Activated CD4-positive, alpha-beta T cell treated with anti-CD3 and anti-CD28 coated beads, Interleukin-2, amount 10 ng/mL, durations not matched to agents 24 days and 14 days (primary cell): ENCODE data around the gene LRRC4C. TPM values are rescaled to one million over a fixed set of nuclear protein-coding genes. Genes with fewer than 3 reads are reported as not detected.

Experiments used
- DNase-seq: peaks from one replicate; pipeline ENCODE4 v3.0.0; 2022
- H3K27ac Mint-ChIP-seq: one replicate; pipeline ENCODE4 v1.8.0; 2022; ENCODE audit warnings: mild to moderate bottlenecking, mixed read lengths
- H3K27me3 Mint-ChIP-seq: one replicate; pipeline ENCODE4 v1.8.0; 2022; ENCODE audit warnings: mixed read lengths
- H3K36me3 Mint-ChIP-seq: one replicate; pipeline ENCODE4 v1.8.0; 2022; ENCODE audit warnings: low read depth, mild to moderate bottlenecking, mixed read lengths
- H3K4me1 Mint-ChIP-seq: one replicate; pipeline ENCODE4 v1.8.0; 2021; ENCODE audit warnings: mixed read lengths
- H3K4me3 Mint-ChIP-seq: one replicate; pipeline ENCODE4 v1.8.0; 2022; ENCODE audit warnings: mild to moderate bottlenecking, moderate library complexity, mixed read lengths
- H3K9me3 Mint-ChIP-seq: one replicate; pipeline ENCODE4 v1.8.0; 2021; ENCODE audit warnings: mixed read lengths
- intact Hi-C: fragments of 100-400 bp; cut with micrococcal nuclease; formaldehyde crosslinking; loops from one replicate; pipeline ENCODE4 v1.15.1; 2023
- total RNA-seq: library from RNA; stranded (reverse); gene quantifications from 2 replicates; pipeline ENCODE4 v1.2.3, GENCODE V29; 2022

The LRRC4C gene
- total RNA-seq, 1 donor from 2014 or later: not detected

DNA sequence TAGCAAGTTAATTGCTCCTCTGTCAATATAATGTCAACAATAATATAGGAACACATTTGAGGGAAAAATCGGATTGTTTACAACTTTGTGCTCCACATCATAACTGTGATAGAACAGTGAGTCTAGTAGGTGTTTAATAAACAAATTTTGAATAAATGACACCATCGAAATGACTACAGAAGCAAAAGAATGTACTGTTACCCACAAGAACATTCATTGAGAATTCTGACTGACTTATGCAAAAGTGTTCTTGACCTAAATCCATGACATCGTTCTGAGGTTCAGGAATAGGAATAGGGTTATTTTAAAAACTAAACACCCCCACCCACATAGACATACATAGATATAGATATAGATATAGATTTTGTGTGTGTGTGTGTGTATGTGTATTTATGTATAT lies 8.4 kb downstream of the LRRC4C start:
- H3K27ac Mint-ChIP-seq: no peak overlapping the region
- no peaks in the 10 kb centered on the region for H3K27me3 Mint-ChIP-seq
- H3K36me3 Mint-ChIP-seq: no peaks in the 10 kb centered on the region
- H3K4me3 Mint-ChIP-seq: no peak overlapping the region
- intact Hi-C loops: no loop called here
- no peak for DNase-seq
- H3K4me1 Mint-ChIP-seq: no peaks in the 10 kb centered on the region
- H3K9me3 Mint-ChIP-seq: no peaks in the 10 kb centered on the region

- Mint-ChIP-seq H3K9me3 (peaks cover 5% of the 10 kb centered on the region), H3K4me3 (no peak overlapping the region), H3K27ac (no peak overlapping the region), H3K4me1 (no peaks in the 10 kb centered on the region), H3K36me3 (no peaks in the 10 kb centered on the region), H3K27me3 (no peaks in the 10 kb centered on the region)
- intact Hi-C loops: no loop called here
- no peak for DNase-seq
These were observed 9.9 kb downstream of the LRRC4C start for GRCh38 chr11:41449483-41450050.

DNA sequence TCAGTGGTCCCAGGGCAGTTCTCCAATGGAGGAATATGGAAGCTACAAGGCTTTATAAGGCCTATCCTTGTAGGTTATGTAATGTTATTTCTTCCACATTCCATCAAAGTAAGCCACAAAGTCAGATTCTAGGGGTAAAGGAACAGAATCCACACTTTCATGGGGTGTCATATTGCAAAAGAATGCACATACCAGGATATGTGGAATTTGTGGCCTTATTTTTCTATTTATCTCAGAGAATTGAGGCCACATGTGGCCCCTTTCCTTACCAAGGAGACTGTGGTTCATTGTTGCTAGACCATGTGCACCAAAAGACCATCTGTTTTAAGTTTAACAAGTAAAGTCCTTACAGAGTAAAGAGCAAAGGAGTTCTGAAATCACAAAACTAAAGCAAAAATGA lies 12.9 kb downstream of the LRRC4C start:
- Mint-ChIP-seq H3K36me3 (no peaks in the 10 kb centered on the region), H3K4me1 (no peaks in the 10 kb centered on the region), H3K27me3 (no peaks in the 10 kb centered on the region), H3K9me3 (peaks cover 9% of the 10 kb centered on the region), H3K27ac (no peak overlapping the region), H3K4me3 (no peak overlapping the region)
- intact Hi-C loops: no loop called here
- no peak for DNase-seq

DNA sequence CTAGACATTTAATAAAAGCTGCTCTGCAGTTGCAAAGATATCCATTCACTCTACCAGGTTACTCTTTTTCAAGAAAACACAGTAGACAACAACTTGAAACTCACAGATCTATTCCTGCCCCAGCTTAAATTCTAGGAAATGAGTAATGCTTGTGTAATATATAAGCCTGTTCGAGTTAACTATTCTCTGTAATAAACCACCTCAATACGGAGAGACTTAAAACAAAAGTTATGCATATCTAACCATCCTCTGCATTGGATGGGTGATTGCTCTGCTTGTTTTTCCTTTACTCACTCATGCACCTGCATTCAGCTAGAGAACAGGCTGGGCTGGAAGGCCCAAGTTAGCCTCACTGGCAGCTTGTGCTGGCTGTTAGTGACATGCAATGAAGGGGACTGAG lies 13.3 kb downstream of the LRRC4C start:
- no peaks in the 10 kb centered on the region for H3K36me3 Mint-ChIP-seq
- intact Hi-C loops: no loop called here
- no peaks in the 10 kb centered on the region for H3K27me3 Mint-ChIP-seq
- H3K9me3 Mint-ChIP-seq: peaks cover 9% of the 10 kb centered on the region
- no peak for DNase-seq
- H3K27ac Mint-ChIP-seq: no peak overlapping the region
- no peaks in the 10 kb centered on the region for H3K4me1 Mint-ChIP-seq
- no peak overlapping the region for H3K4me3 Mint-ChIP-seq

DNA sequence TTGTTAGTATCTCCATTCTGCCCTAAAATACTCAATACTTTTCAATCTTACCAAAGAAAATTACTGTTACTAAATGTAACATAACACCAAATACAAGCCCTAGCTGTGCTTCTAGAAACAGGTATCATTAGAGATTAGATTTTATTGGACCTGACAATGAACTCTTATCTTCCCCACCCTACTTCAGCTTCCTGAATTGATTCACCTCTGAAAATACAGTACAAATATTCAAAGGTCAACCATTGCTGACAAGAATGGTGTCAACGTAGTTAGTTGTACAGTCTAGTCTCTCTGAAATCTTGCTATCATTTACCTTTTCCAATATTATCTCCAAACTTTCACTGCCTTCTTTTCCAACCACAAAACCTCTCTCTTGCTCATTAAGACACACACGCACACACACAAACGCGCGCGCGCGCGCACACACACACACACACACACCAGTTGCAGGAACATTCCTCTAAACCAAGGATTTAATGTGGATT lies 22.4 kb downstream of the LRRC4C start:
- Mint-ChIP-seq H3K4me3 (no peak overlapping the region), H3K27me3 (no peaks in the 10 kb centered on the region), H3K27ac (no peak overlapping the region), H3K9me3 (no peaks in the 10 kb centered on the region), H3K36me3 (no peaks in the 10 kb centered on the region), H3K4me1 (no peaks in the 10 kb centered on the region)
- intact Hi-C loops: no loop called here
- DNase-seq: no peak

DNA sequence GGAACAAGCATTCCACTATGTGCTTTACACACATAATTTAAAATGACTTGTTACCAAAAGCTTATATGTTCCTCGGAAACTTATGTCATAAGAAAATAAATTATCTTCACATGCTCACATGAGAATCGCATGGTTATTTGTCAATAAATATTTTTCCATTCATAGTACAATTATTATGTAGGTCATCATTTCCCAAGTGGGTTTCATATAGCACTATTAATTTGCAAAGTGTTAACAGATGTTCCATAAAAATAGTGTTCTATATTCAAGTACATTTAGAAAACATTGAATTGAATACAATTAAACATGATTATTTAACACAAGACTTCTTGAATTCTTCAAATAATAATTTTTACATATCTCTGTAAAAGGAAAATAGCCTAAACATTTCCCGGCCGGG lies 23.9 kb downstream of the LRRC4C start:
- no peaks in the 10 kb centered on the region for H3K36me3 Mint-ChIP-seq
- no peak for DNase-seq
- H3K9me3 Mint-ChIP-seq: no peaks in the 10 kb centered on the region
- H3K27ac Mint-ChIP-seq: no peak overlapping the region
- no peak overlapping the region for H3K4me3 Mint-ChIP-seq
- no peaks in the 10 kb centered on the region for H3K4me1 Mint-ChIP-seq
- intact Hi-C loops: no loop called here
- no peaks in the 10 kb centered on the region for H3K27me3 Mint-ChIP-seq

- Mint-ChIP-seq H3K9me3 (no peaks in the 10 kb centered on the region), H3K4me1 (no peaks in the 10 kb centered on the region), H3K4me3 (no peak overlapping the region), H3K27me3 (no peaks in the 10 kb centered on the region), H3K36me3 (no peaks in the 10 kb centered on the region), H3K27ac (no peak overlapping the region)
- intact Hi-C loops: no loop called here
- DNase-seq: no peak
These were observed 27.7 kb downstream of the LRRC4C start for GRCh38 chr11:41431784-41432183.

DNA sequence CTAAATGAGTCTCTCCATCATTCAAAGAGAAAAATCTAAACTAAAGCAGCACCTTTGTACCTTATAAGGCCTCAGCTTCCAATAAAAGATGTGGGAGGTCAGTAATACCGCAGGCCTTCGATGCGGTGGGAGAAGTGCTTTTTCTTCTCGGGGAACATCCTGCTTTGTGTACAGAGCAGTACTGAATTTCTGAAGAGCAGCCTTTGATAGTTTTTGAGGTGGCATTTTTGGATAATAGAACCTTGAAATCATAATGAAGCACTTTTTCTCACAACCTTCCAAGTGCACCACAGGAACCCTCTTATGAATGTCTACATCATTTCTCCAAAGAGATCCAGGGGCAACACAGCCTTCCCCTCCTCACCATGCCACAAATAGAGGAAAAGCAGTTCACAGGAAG lies 39.6 kb downstream of the LRRC4C start:
- DNase-seq: no peak
- Mint-ChIP-seq H3K9me3 (peaks cover 4% of the 10 kb centered on the region), H3K4me1 (no peaks in the 10 kb centered on the region), H3K27ac (no peak overlapping the region), H3K36me3 (no peaks in the 10 kb centered on the region), H3K4me3 (no peak overlapping the region), H3K27me3 (no peaks in the 10 kb centered on the region)
- intact Hi-C loops: no loop called here

GRCh38 chr11:41414771-41415440 lies 44.5 kb downstream of the LRRC4C start:
- intact Hi-C loops: no loop called here
- Mint-ChIP-seq H3K4me1 (no peaks in the 10 kb centered on the region), H3K4me3 (no peak overlapping the region), H3K27me3 (no peaks in the 10 kb centered on the region), H3K27ac (no peak overlapping the region), H3K9me3 (peaks cover 4% of the 10 kb centered on the region), H3K36me3 (no peaks in the 10 kb centered on the region)
- no peak for DNase-seq

GRCh38 chr11:41413843-41414242 lies 45.6 kb downstream of the LRRC4C start:
- Mint-ChIP-seq H3K27ac (no peak overlapping the region), H3K27me3 (no peaks in the 10 kb centered on the region), H3K9me3 (peaks cover 7% of the 10 kb centered on the region), H3K4me3 (no peak overlapping the region), H3K4me1 (no peaks in the 10 kb centered on the region), H3K36me3 (no peaks in the 10 kb centered on the region)
- DNase-seq: no peak
- intact Hi-C loops: no loop called here

GRCh38 chr11:41405812-41406211 lies 53.6 kb downstream of the LRRC4C start:
- Mint-ChIP-seq H3K4me1 (no peaks in the 10 kb centered on the region), H3K27ac (no peak overlapping the region), H3K9me3 (peaks cover 10% of the 10 kb centered on the region), H3K4me3 (no peak overlapping the region), H3K36me3 (no peaks in the 10 kb centered on the region), H3K27me3 (no peaks in the 10 kb centered on the region)
- intact Hi-C loops: no loop called here
- DNase-seq: no peak

DNA sequence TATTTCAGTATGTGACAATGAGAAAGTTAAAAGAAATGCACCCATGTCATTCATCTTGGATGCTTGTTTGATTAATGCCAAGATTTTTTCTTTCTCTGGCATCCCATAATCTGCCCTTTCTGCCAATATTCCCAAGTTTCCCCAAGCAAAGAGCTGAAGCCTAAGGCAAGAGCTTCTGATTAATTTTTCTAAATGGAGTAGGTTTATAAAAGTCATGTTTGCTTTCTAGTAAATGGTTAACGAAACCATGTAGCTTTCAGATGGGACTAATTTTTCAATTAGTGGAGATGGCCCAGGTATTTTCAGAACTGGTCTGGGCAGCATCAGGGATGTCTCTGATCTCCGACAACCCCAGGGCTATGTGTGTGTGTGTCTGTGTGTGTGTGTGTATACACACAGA lies 55.3 kb downstream of the LRRC4C start:
- Mint-ChIP-seq H3K27me3 (no peaks in the 10 kb centered on the region), H3K4me3 (no peak overlapping the region), H3K36me3 (no peaks in the 10 kb centered on the region), H3K4me1 (no peaks in the 10 kb centered on the region), H3K27ac (no peak overlapping the region), H3K9me3 (peaks cover 9% of the 10 kb centered on the region)
- no peak for DNase-seq
- intact Hi-C loops: no loop called here

DNA sequence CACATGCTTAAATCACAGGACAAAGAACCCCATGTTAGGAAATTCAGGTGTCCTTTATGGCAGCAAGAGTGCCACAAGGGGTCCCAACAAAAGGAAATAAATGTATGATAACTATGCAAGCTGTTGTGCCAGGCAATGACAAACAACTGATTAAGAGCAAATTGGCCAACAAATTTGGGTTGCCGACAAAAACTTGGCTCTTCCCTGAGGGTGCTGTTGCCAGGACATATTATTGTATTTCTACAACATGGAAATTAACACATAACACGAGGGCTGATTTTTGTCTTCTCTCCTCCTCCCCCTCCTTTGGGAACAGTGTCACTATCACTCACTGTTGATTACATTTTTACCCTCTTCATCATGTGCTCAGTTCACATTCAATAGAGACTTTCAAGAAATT lies 56.0 kb downstream of the LRRC4C start:
- H3K36me3 Mint-ChIP-seq: no peaks in the 10 kb centered on the region
- H3K27me3 Mint-ChIP-seq: no peaks in the 10 kb centered on the region
- peaks cover 6% of the 10 kb centered on the region for H3K9me3 Mint-ChIP-seq
- intact Hi-C loops: no loop called here
- no peak overlapping the region for H3K4me3 Mint-ChIP-seq
- no peak overlapping the region for H3K27ac Mint-ChIP-seq
- DNase-seq: no peak
- H3K4me1 Mint-ChIP-seq: no peaks in the 10 kb centered on the region

DNA sequence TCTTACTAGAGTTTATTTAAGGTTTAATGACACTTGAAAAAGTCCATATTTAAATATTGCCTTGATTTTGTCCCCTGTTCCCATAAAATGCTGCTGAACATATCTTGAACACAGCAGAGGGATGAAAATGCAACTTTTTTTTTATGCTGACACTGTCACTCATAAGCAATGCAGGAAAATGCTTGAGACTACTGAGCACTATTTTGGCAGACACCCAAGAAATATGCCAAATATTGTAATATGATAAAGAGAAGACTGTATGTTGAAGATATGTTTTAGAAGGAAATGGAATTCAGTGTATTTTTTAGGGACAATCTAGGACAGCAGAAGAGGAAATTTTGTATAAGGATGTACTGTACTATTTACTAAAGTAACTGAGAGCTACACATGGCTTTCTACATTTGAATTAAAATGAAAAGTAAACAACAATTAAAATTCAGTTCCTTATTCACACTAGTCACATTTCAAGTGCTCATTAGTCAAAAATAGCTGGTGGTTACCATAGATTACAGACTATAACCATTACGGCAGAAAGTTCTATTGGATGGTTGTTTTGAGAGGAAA lies 58.6 kb downstream of the LRRC4C start:
- H3K9me3 Mint-ChIP-seq: peaks cover 10% of the 10 kb centered on the region
- H3K27ac Mint-ChIP-seq: no peak overlapping the region
- no peaks in the 10 kb centered on the region for H3K36me3 Mint-ChIP-seq
- no peaks in the 10 kb centered on the region for H3K4me1 Mint-ChIP-seq
- no peak for DNase-seq
- no peaks in the 10 kb centered on the region for H3K27me3 Mint-ChIP-seq
- no peak overlapping the region for H3K4me3 Mint-ChIP-seq
- intact Hi-C loops: no loop called here

- Mint-ChIP-seq H3K4me3 (no peak overlapping the region), H3K9me3 (peaks cover 10% of the 10 kb centered on the region), H3K27ac (no peak overlapping the region), H3K27me3 (no peaks in the 10 kb centered on the region), H3K36me3 (no peaks in the 10 kb centered on the region), H3K4me1 (no peaks in the 10 kb centered on the region)
- intact Hi-C loops: no loop called here
- no peak for DNase-seq
These were observed 59.3 kb downstream of the LRRC4C start for GRCh38 chr11:41400124-41400523.
